Sigmoid colon (tissue), 7 donors: ENCODE results near the gene PFKL. TPM values are rescaled to one million over a fixed set of nuclear protein-coding genes. Genes with fewer than 3 reads are reported as not detected.

Experiments used
- DNase-seq: peaks from one replicate; pipeline ENCODE4 v3.0.0-alpha.2; 2019
- H3K27ac ChIP-seq, 4 donors: fragments of 200-600 bp; sonication (generic); one replicate each; pipeline ENCODE4 v1.5.1; 2016 to 2019; ENCODE audit warnings: mild to moderate bottlenecking in 1 of 4
- H3K27me3 ChIP-seq, 3 donors: fragments of 200-600 bp; sonication (generic); one replicate each; pipeline ENCODE4 v1.5.1; 2019; ENCODE audit warnings: mild to moderate bottlenecking in 1 of 3
- H3K36me3 ChIP-seq, 4 donors: fragments of 200-600 bp; sonication (generic); one replicate each; pipeline ENCODE4 v1.5.1; 2016 to 2019
- H3K4me1 ChIP-seq, 4 donors: fragments of 200-600 bp; sonication (generic); one replicate each; pipeline ENCODE4 v1.5.1; 2017 to 2019
- H3K4me3 ChIP-seq, 4 donors: fragments of 200-600 bp; sonication (generic); one replicate each; pipeline ENCODE4 v1.5.1; 2017 to 2019; ENCODE audit warnings: mild to moderate bottlenecking in 2 of 4, moderate library complexity in 1 of 4
- H3K9me3 ChIP-seq, 4 donors: fragments of 200-600 bp in 3 of 4; sonication (generic) in 3 of 4; one replicate each; pipeline versions ENCODE4 v1.5.1 to v1.6.1; 2013 to 2019
- EP300 ChIP-seq, 4 donors: sonication (generic); formaldehyde crosslinking; IDR thresholded peaks; one replicate each; pipeline ENCODE4 v1.6.1; 2017; ENCODE audit warnings: antibody characterized with exemption in 4 of 4
- POLR2A ChIP-seq, 2 donors: fragments of 450-650 bp; IDR thresholded peaks; one replicate each; pipeline ENCODE4 v1.6.1; 2016; ENCODE audit warnings: antibody characterized with exemption in 2 of 2, mild to moderate bottlenecking in 2 of 2, moderate library complexity in 2 of 2
- POLR2AphosphoS5 ChIP-seq, 4 donors: sonication (generic); formaldehyde crosslinking; IDR thresholded peaks; one replicate each; pipeline ENCODE4 v1.6.1; 2017; ENCODE audit warnings: antibody characterized with exemption in 4 of 4
- WGBS, 2 donors: extraction: QIAGEN DNeasy Blood & Tissue Kit; methylation state at CpG; one replicate each; pipeline ENCODE4 v1.1.7; 2013; 5-methylcytosine and 5-hydroxymethylcytosine counted together
- intact Hi-C: fragments of 100-400 bp; cut with DNase I; formaldehyde crosslinking; loops from one replicate; pipeline ENCODE4 v1.15.1; 2023
- polyA plus RNA-seq, 3 donors: library from polyadenylated mRNA; stranded (reverse); fragments of 200-250 nt; gene quantifications; one replicate each; pipeline ENCODE4 v1.2.3, GENCODE V29; 2013
- total RNA-seq, 4 donors: library from RNA; depleted of rRNA; stranded (reverse); fragments of >200 nt; gene quantifications; one replicate each; pipeline ENCODE4 v1.1.0, GENCODE V29; 2016
- TF ChIP-seq, protein P1 (sequence below), 4 experiments: fragments of 450-650 bp in 3 of 4; fragments of 200-600 bp in 1 of 4; IDR thresholded peaks; one replicate each; pipeline ENCODE4 v1.5.1; 2016 to 2019; ENCODE audit warnings: antibody characterized with exemption in 4 of 4, mild to moderate bottlenecking in 3 of 4, moderate library complexity in 2 of 4
- donor health status: healthy with polysubstance abuse.
- donor health status: Bipolar disorder and iron deficiency.
- donor health status: healthy.

The PFKL gene
- total and polyA plus RNA-seq, 7 donors = 38.0 to 159 (median 69.8) TPM

DNA sequence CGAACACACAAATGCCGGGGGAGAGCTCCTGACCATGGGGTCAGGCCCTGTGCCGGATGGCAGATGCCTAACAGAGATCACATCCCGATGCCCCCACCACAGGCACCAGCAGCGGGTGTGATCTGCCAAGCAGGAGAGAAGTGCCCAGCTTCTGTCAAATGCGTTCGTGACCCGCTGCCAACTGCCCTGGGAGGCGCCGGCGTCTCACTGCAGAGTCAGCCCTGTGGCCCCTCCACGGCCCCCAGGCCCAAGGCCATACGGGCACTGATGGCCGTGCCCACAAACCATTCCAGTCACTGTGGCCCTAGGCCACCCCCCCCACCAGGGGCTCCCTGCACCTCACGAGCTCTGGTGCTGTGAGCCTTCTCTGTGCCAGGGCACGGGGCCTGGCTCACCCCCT lies 31.4 kb downstream of the PFKL start:
- Histone ChIP-seq H3K27me3 (no peaks in the 10 kb centered on the region), H3K4me1 (peaks cover 0 to 5% (median 0%) of the 10 kb centered on the region in 4 donors), H3K36me3 (peaks cover 0 to 65% (median 3%) of the 10 kb centered on the region in 4 donors), H3K9me3 (no peaks in the 10 kb centered on the region), H3K4me3 (no peak overlapping the region), H3K27ac (no peak overlapping the region)
- TF ChIP-seq, protein P1, sequence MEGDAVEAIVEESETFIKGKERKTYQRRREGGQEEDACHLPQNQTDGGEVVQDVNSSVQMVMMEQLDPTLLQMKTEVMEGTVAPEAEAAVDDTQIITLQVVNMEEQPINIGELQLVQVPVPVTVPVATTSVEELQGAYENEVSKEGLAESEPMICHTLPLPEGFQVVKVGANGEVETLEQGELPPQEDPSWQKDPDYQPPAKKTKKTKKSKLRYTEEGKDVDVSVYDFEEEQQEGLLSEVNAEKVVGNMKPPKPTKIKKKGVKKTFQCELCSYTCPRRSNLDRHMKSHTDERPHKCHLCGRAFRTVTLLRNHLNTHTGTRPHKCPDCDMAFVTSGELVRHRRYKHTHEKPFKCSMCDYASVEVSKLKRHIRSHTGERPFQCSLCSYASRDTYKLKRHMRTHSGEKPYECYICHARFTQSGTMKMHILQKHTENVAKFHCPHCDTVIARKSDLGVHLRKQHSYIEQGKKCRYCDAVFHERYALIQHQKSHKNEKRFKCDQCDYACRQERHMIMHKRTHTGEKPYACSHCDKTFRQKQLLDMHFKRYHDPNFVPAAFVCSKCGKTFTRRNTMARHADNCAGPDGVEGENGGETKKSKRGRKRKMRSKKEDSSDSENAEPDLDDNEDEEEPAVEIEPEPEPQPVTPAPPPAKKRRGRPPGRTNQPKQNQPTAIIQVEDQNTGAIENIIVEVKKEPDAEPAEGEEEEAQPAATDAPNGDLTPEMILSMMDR (IDR thresholded peaks at IDR 0.05) = no peak
- no peak for TF ChIP-seq EP300 (IDR thresholded peaks at IDR 0.05)
- TF ChIP-seq POLR2AphosphoS5 (IDR thresholded peaks at IDR 0.05) = no peak
- TF ChIP-seq POLR2A (IDR thresholded peaks at IDR 0.05) = no peak
- 91 to 93% methylated on average over 16 of the region's 16 CpGs for WGBS, 2 donors
- no peak for DNase-seq
- intact Hi-C loops = no loop called here

DNA sequence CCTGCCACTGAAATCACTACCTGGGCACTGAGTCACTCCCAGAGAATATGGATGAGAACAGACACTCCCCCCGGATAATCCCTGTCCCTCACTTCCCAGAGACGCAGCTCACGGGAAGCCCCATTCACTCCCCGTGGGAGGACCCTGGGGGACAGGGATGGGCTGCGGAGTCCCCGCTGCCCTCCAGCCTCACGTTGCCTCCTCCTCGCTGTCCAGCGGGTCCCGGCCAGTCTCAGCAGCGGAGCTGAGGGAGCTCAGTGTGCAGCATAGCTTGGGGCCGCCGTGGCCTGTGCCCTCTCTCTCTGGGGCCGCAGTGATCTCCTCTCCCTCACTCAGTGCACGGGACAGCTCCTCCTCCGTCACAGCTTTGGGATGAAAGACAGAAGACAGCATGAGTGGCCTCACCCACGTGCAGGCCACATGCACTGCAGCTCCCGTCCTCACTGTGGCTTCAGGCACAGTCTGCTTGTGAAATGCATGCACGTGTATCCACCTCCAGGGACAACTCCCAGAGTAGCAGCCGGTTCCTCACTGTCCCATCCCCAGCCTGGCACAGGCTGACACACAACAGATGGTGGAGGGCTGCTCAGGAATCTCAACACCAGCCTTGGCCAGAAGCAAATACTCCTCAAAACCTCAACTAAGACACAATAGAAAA lies 31.9 kb downstream of the PFKL start:
- Histone ChIP-seq H3K4me1 (peaks cover 0 to 5% (median 0%) of the 10 kb centered on the region in 4 donors), H3K4me3 (no peak overlapping the region), H3K9me3 (no peaks in the 10 kb centered on the region), H3K36me3 (peaks cover 0 to 66% (median 3%) of the 10 kb centered on the region in 4 donors), H3K27me3 (no peaks in the 10 kb centered on the region), H3K27ac (no peak overlapping the region)
- no peak for DNase-seq
- WGBS, 2 donors = 81 to 85% methylated on average over 20 of the region's 20 CpGs
- TF ChIP-seq POLR2A (IDR thresholded peaks at IDR 0.05) = no peak
- TF ChIP-seq, protein P1 (IDR thresholded peaks at IDR 0.05) = no peak
- TF ChIP-seq EP300 (IDR thresholded peaks at IDR 0.05) = no peak
- TF ChIP-seq POLR2AphosphoS5 (IDR thresholded peaks at IDR 0.05) = no peak
- intact Hi-C loops = no loop called here

DNA sequence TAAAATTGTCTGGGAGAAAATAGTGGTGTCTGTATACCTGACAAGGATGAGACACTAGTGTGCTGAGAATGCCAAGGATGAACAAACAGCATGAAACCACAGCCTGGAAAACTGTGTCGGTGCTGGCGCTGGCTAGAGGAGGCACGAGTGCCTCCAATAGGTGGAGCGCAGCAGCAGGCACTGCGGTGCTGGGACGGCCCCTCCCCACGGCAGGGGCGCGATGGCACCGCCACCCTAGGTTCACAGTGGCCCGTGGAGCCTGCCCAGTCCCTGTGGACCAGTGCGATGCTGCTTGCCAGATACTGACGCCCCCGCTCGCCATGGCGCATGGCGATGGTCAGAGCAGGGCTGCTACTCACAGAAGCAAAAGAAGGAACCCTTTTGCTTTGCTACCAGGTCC lies 32.5 kb downstream of the PFKL start:
- intact Hi-C loops = no loop called here
- TF ChIP-seq EP300 (IDR thresholded peaks at IDR 0.05) (no peak), POLR2AphosphoS5 (IDR thresholded peaks at IDR 0.05) (no peak)
- peaks cover 0 to 66% (median 3%) of the 10 kb centered on the region in 4 donors for H3K36me3 ChIP-seq
- 91 to 92% methylated on average over 17 of the region's 17 CpGs for WGBS, 2 donors
- H3K4me1 ChIP-seq = peaks cover 0 to 5% (median 1%) of the 10 kb centered on the region in 4 donors
- no peaks in the 10 kb centered on the region for H3K9me3 ChIP-seq
- no peak overlapping the region for H3K27ac ChIP-seq
- no peak overlapping the region for H3K4me3 ChIP-seq
- no peak for DNase-seq
- no peaks in the 10 kb centered on the region for H3K27me3 ChIP-seq

DNA sequence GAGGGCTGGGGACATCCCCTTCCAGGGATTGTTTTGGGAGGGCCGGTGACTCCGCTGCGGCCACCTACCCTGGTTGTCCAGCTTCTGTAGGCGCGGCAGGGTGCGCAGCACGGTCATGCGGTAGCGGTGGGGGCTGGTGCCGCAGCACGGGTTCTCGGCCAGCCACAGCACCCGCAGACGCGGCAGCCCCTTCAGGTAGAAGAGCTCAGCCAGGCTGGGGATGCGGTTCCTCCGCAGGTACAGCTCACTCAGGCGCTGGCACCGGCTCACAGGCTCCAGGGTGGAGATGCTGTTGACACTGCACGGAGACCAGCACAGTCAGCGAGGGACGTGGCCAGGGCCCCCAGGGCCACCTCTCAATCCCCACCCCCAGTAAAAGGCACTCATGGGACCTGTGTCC lies 33.1 kb downstream of the PFKL start:
- WGBS, 2 donors = 96 to 97% methylated on average over 22 of the region's 22 CpGs

More for the DNA sequence above, 33.1 kb downstream of the PFKL start:
- Histone ChIP-seq H3K4me1 (peaks cover 0 to 10% (median 5%) of the 10 kb centered on the region in 4 donors), H3K27ac (no peak overlapping the region), H3K4me3 (no peak overlapping the region), H3K36me3 (peaks cover 0 to 60% (median 3%) of the 10 kb centered on the region in 4 donors), H3K9me3 (no peaks in the 10 kb centered on the region), H3K27me3 (no peaks in the 10 kb centered on the region)
- no peak for DNase-seq
- intact Hi-C loops = no loop called here
- TF ChIP-seq POLR2AphosphoS5 (IDR thresholded peaks at IDR 0.05) (no peak), EP300 (IDR thresholded peaks at IDR 0.05) (no peak), POLR2A (IDR thresholded peaks at IDR 0.05) (no peak)
- TF ChIP-seq, protein P1 (IDR thresholded peaks at IDR 0.05) = no peak
